GM21576 (cell line): ENCODE measurements around the gene MPDZ.

Experiments
- ATAC-seq: cut with Tn5 transposase; IDR thresholded peaks from one replicate; pipeline ENCODE4 v1.9.1; 2021; ENCODE audit warnings: mild to moderate bottlenecking, moderate library complexity; ENCODE audit not compliant: unreplicated experiment

The MPDZ gene

DNA sequence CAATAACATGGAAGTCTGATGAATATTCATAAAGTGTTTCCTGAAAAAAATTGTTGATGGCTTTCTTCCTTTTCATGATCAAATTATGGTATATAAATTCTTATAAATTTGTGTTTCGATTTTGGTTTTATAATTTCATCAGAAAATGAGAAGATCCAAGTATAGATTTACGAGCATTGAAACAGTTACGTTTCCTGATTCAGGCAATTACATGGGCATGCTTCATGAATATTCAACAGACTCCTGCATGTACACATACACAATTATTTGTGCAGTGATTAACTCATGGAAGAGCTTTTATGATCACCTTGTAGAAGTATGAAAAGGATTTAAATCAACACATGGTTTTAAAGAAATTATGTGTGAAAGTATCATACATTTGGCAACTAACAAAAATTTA, 136.7 kb downstream of the MPDZ start:
- ATAC-seq, result no peak

GRCh38 chr9:13141629-13142028, 137.9 kb downstream of the MPDZ start:
- no peak for ATAC-seq

GRCh38 chr9:13140843-13141592, 138.5 kb downstream of the MPDZ start:
- no peak for ATAC-seq

GRCh38 chr9:13139641-13140171, 139.8 kb downstream of the MPDZ start:
- no peak for ATAC-seq

GRCh38 chr9:13137426-13137825, 142.1 kb downstream of the MPDZ start:
- ATAC-seq, result no peak

DNA sequence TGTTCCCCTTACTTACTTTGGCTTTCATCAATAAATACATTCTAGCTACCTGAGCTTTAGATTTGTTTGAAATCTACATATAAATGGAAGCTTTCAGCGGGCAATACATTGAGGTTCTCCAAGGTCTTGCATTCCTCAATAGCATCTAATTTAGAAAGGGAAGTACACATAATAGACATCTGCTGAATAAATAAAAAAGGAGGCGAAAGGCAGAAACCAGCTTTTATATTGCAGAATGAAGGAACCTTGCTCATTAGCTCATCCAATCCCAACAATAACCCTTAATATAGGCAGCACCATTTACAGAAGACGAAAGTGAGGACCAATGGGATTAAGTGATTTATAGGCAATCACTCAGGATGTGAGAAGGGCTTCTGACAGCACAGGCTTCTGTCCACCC, 147.5 kb downstream of the MPDZ start:
- ATAC-seq, result no peak

DNA sequence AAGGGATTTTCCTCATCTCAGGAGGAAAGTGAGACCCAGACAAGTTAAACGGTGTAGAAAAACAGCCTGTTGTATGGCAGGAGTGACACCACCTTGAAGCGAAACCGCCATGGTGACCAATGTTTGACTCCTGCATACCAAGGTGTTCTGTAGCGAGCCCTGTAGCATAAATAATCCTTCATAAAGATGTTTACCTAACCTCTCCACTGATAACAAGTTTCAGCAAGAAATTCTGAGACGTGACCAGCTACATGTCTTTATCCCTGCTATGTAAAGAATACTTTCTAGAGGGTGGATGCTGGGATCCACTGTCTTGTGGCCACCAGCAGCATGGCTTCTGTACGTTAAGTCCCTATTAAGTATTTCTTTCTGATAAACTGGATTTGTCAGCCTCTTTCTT, 148.1 kb downstream of the MPDZ start:
- no peak for ATAC-seq

- ATAC-seq, result no peak
Measured at GRCh38 chr9:13128266-13128860, 151.1 kb downstream of the MPDZ start.

DNA sequence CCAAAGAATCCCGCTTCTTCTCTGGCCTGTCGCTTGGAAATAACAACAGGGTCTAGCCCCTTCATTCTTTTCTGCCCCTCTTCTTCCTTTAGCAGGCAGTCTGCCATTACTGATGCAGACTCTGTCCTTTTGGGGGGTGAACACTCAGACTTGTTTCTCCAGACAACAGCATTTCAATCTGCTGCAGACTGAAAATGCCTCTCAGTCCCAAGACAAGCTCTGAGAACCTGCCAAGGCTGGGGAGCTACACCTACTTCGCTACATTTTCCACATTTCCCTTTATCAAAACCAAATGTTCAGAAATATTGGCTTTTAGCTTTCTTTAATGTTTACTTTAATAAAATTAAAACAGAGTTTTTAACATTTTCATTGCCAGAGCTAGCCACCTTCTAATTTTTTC, 152.4 kb downstream of the MPDZ start:
- no peak for ATAC-seq

- ATAC-seq, result no peak
Measured at GRCh38 chr9:13125261-13125660, 154.2 kb downstream of the MPDZ start.

GRCh38 chr9:13122756-13123369, 156.6 kb downstream of the MPDZ start:
- no peak for ATAC-seq

DNA sequence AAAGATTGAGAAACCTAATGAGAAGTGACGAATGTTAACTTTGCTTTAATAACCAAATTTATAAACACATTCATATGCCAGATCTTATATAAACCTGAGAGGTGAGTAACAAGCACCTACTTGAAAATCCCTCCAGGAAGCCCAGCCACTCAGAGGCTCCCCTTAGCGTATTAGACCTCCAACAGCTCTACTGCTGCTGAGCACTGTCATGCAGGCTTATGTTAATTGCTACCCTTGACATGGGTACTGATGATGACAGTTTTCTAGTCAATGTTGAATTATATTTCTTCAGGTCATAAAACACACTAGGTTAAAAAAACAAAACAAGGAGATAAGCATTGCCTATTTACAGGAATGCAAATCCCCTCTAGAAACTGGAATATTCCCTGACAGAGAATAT, 161.2 kb downstream of the MPDZ start:
- ATAC-seq, result no peak

DNA sequence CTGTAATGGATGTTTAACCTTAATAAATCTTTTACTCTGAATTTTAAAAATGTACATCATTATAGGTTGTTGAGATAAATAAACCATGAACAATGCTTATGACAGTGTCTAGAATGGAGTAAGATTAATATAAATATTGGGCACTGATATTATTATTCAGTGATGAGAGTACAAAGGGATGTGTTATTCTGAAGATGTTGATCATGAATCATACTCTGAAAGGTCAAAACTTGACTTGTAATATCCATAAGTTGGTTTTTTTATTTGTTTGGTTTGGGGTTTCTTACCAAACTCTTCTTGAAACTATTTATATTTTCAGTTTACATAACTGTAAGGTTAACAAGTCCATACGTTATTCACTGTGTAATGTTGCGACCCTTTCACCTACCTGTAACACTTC, 163.2 kb downstream of the MPDZ start:
- ATAC-seq, result no peak

DNA sequence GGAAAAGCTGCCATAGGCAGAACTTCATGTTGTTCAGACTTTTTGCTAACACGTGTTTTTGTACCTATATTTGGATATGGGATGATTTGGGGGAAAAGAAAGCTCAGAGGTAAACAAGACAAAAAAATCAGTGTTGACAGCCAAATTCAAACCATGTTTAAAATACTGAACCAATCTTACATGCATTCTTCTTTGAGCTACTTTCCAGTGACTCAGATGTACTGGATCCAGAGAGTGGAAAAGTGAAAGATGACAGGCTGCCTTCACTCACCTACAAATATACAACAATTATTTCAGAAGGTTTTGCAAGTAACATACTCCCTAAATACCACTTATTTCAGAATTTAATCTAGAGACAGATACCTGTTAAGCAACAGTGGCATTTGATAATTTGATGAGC, 165.7 kb downstream of the MPDZ start:
- no peak for ATAC-seq

- ATAC-seq, result no peak
Measured at GRCh38 chr9:13113216-13113615, 166.3 kb downstream of the MPDZ start.

GRCh38 chr9:13111778-13112177, 167.7 kb downstream of the MPDZ start:
- ATAC-seq, result no peak

GRCh38 chr9:13110766-13111417, 168.6 kb downstream of the MPDZ start:
- ATAC-seq, result no peak

- no peak for ATAC-seq
Measured at GRCh38 chr9:13109781-13110180, 169.7 kb downstream of the MPDZ start.

GRCh38 chr9:13107008-13107407, 172.5 kb downstream of the MPDZ start:
- no peak for ATAC-seq

GRCh38 chr9:13100914-13101572, 178.4 kb downstream of the MPDZ start:
- ATAC-seq, result no peak

DNA sequence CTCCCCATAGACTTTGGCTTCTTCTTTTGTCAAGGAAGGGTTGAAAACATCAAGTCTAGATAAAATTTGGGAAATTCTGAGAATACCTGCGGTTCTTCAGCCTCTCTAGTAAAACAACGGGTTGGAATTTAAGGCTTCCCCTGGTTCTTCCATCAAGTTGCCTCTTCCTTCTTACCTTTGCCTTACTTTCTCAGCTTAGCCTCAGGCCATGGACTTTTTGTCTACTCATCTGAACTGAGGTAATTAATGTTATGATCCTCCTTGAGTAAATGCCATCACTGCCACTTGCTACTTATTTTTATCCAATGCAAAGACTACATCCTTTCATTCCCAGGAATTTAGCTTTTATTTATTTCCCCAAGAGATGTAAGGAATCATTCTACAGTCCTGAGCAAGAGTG, 184.4 kb downstream of the MPDZ start:
- ATAC-seq, result no peak
